HS-27A (cell line): ENCODE measurements around the gene SEC31A.

Experiments
- DNase-seq: peaks from one replicate; pipeline ENCODE4 v3.0.0-alpha.2; 2012; ENCODE audit warnings: low read depth, missing footprints

SEC31A gene

DNA sequence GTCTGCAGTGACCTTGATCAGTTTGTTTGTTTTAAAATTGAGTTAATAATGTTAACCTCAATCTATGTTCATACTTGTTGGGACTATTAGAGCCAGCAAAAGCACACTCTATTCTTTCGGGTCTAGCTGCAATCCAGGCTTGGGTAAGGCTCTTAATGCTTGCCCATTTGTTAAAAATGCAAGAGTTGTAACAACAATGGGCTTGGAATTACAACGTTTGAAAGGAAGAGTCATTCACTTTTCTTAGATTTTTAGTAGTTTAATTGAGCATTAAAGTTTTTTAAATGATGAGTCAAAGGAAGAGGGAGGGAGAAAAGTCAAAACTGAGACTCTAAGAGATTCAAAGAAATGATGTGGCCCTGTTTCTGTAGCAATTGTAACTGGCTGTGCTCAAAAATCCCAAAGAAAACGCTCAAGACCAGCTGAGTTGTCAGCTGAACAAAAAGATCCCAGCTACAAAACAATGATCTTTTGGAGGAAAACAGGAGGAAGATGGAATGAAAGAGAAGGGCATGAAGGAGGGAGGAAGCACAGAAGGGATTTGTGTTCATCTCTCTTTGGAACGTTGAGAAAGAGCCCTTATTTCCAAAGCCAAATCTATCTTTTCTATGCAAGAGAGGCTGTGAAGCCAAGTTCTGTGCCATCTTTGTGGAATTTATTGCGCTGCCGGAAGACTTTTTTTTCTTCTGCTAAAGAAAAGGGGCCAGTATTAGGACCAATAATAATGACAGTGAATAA, 97.9 kb downstream of the SEC31A start:
- DNase-seq = no peak

DNA sequence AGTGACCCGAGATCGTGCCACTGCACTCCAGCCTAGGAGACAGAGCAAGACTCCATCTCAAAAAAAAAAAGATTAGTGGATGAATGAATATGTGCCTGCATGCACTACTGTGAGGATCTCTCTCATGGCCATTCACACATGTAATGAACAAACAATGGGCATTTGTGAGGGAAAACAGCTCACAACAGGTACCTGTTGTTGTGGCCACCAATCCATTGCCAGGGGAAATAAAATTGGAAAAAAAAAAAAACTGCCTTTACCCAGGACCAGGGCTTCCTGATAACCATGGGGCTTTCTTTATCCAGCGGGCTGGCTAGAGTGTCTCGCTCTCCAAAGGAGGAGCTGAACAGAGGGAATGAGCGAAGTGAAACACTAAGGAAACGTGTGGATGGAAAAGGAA, 99.8 kb downstream of the SEC31A start:
- DNase-seq = no peak

DNA sequence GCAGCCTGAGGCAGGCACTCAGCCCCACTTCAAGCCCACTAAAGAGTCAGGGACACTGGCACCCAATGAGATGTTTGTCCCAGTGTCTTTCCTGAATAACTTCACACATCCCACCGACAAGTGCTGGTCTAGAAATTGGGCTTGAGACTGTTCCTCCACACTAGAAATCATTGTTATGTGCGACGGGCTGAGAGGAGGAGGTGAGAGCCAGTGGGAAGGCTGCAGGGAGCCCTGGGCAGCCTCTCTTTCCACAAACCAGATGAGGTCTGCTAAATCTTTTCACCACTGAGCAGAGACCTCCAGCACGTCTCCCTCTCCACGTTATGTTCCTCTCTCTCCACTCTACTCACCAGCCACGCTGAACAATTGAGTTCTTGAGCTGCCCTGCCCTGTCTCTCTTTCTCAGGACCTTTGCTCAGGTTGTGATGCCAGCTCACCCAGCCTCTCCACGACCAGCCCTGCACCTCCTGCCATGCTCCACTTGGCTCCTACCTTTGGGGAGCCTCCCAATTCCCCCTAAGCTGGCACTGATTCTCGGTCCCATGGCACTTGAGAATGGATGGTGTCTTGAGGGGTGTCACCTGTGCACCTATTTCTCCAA, 100.8 kb downstream of the SEC31A start:
- no peak for DNase-seq

DNA sequence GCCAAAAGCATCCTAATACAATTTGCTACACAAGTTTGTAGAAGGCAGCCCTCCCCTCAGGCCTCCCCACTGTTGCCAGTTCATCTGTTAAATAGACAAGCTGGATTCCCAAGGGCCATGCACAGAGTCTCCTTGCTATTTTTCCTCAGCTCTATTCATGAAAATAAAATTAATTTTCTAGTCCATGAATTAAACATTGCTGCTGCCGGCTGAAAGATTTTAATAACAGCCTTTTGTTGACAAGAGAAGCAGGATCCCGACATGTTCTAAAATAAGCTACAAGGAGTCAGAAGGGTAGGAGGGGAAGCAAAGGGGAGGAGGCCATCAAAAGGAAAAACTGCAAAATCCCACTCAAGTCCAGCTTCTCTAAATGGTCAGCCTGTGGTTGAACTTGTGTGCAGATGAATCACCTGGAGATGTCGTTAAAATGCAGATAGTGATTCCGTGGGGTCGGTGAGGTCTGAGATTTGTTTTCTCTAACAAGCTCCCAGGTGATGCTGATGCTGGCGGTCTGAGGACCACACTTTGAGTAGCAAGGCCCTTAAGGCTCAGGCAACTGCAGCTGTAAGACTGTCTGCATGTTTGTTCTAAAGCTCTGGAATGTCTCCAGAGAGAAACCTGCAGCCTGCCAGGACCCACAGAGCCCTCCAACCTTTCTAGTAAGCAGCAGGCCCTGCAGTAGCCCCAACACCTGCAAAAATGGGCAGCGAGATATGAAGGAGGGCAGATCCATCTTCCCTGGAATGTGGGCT, 101.8 kb downstream of the SEC31A start:
- no peak for DNase-seq

DNA sequence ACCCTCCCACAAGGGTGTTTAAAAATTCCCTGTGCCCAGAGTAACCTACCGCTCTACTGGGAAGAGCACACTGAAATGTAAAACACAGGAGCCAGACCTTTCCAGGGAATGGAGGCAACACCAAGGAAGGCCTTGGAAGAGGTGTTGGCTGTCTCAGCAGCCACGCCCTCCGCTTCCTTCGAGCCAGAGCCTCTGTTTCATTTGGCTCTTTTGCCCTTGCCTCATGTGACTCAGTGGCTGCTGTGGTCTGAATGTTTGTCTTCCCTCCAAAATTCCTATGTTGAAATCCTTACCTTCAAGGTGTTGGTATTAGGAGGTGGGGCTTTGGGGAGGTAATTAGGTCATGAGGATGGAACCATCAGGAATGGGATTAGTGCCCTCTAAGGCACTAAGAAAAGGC, 103.6 kb downstream of the SEC31A start:
- no peak for DNase-seq

DNA sequence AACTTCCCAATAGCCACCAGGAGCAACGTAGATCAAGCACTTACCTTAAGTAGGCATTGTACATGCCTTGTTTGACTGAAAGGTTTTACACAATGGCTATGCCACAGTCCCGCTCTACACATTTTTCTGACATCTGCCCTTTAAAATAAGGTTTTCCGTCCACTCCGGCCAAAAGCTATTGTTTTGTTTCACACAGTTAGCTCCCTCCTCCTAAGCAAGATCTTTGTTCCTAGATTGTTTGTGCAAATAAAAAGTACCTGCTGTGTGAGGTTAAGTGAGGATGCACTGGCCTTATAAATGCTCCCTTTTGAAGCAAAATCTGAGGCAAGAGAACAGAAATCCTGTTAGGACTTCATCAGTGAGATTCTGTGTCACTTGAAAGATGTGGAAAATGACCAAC, 104.1 kb downstream of the SEC31A start:
- no peak for DNase-seq

DNA sequence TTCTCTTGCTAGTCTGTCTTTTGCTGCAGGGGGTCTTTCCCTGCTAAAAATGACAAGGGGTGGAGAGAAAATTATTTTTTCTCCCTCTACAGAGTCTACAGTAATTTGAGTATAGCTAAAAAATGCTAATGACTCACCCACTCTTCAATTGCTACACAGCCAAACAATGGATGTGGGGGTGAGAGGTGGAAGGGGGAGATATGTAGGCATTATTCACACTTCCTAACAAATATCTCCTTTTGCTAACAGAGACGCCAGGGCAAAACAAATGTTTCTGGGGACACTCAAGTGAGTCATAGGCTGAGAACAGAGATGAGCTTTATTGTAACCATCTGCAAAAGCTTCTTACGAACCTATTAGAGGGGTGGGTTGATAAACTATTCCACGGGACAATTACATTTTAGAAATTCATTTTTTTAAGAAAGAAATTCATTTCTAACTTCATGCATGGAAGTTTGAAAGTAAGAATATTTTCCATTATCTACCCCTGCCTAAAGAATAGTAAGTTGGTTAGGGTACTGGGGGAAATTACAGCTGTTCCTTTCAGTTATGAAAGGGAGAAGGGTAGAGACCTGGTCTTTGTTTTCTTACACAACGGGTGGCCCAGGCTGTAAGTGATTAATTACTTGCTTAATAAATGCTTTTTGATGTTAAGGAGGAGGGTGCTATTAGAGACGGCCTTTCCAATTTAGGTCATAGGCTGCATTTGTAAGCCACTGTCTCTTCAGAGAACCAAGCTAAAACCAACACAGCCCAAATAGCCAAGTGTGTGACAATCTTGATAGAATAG, 105.1 kb downstream of the SEC31A start:
- DNase-seq = peak; percentile 39

DNA sequence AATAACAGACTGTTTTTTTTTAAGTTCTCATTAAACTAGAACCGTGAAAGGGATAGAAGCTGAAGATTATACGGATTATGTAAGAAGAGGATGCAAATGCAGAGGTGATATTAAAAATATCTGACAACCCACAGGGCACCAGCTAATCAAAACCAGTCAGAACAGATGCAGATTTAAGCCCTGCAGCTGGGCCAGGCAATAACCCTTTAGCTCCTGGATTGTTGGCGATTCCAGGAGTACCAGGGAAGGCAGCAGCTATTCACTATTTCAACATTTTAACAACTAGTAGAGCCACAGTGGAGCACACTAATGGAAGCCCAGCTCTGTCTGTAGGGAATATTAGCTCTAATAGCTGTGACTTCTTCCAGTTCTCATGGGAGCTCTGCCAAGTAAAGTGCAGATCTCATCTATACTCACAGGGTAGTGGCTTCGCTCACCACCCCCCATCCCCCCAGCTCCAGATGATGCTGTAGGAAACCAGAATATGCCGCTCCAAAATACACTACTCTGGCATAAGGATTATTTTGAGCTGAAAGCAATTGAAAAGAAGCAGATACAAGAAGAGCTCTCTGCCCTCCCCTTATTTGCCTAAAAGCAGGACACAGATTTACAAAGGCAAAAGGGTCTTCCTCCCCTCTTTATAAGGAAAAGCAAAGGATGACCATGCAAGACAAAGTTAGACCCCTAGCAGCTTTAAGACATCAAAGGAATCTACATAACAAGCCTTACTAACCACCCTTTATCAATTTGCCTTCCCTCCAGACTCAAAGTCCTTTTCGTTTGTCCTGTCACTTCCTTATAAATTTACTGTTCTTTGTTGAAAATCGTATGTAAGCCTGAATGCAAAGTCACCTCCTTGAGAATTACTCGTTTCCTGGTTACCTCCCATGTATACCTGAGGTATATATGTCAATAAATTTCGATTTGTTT, 106.0 kb downstream of the SEC31A start:
- DNase-seq = no peak

DNA sequence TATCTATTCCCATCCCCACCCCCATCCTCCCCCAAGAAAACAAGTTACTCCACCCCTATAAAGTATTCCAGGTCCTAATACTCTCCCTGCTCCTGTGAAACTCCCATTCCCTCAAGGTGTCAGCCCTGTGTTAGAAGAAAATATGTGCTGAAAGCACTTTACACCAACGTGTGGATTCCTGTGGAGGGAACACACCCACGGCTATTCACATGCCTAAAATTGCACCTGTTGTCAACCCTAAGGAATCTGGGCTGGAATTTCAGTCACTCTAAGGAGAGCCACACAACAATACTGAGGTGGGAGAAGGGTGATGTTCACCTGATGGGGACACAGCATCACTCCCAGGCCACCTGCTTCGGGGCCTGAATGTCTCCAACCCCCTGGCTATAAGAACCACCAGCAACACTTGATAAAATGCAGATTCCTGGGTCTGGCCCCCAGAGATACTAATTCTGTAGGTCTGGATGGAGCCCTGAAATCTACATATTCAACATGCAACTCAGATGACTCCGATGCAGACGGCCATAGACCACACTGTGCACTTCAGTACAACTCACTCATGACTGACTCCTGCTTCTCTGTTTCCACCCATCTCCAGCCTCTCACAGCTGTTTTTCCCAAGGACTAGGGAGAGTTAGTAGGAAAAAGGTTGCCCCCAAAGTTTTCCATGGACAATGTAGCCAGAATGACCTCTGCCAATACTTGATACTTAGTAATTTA, 108.2 kb downstream of the SEC31A start:
- DNase-seq = no peak

DNA sequence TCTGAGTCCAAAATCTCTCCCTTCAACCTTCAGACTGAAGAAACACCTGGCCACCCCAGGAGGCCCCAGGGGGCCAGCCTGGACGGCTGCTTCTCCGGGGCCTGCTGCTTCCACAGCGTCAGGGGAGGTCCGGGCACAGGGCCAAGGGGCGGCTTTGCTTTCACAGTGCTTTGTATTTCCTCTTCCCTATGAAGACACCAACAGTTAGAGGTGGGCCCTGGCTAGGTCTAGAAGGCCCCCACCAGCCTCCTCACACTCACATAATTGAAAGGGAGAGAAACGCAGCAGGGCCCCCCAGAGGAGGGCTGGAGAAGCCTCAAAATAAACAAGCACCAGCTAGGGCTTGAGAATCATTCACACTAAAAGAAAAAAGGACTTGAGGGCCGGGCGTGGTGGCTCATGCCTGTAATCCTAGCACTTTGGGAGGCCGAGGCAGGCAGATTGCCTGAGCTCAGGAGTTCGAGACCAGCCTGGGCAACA, 110.2 kb downstream of the SEC31A start:
- DNase-seq = no peak

DNA sequence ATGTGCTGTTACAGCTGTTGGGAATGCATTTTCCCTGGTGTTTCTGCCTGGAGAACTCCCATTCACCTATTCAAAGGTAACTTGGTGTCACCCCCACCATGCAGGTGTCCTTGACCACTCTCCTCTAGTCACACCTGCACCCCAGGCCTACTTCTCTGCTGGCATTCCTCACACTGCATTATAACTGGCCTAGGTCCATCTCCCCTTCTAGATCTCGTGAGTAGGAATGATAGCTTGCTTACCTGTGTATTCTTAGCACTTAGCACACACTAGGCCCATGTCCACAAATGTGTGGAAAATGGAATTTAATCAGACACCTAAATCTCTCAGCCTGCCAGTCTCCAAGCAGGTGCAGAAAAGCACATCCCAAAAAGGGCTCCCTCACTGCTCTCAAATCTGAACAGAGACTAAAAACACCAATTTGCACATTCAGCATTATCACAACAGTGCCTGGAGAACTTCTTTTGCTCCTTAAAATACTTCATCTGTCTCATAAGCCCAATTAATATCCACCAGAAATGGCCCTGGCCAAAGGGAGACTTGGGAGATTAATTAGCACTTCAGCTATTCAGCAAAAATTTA, 110.7 kb downstream of the SEC31A start:
- no peak for DNase-seq

DNA sequence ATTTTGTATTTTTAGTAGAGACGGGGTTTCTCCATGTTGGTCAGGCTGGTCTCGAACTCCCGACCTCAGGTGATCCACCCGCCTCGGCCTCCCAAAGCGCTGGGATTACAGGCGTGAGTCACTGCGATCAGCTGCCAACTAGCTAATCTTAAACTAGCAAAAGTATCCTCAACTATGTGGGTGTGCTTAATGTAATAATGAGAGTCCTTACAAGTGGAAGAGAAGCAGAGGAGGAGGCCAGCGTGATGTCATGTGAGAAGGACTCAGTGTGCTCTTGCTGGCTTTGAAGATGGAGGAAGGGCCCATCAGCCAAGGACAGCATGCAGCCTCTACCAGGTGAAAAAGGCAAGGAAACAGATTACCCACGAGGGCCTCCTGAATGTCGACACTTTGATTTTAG, 111.9 kb downstream of the SEC31A start:
- no peak for DNase-seq

DNA sequence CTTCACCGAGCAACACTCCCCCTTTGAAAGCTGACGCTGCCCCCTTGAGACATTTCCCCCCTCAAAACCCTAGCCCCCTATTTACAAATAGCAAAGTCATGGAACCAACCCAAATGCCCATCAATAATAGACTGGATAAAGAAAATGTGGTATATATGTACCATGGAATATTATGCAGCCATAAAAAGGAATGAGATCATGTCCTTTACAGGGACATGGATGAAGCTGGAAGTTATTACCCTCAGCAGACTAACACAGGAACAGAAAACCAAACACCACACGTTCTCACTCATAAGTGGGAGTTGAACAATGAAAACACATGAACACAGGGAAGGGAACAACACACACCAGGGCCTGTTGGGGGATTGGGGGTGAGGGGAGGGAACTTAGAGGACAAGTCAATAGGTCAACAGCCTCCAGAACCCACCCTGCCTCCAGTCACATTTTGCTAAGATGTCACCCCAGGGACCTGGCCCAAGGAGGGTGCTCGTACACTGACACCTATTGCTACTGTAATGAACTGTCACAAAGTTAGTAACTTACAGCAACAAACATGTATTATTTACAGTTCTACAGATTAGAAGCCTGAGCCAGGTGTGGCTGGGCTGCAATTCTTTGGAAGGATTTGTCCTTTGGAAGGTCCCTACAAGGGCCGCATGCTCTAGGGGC, 113.0 kb downstream of the SEC31A start:
- no peak for DNase-seq

DNA sequence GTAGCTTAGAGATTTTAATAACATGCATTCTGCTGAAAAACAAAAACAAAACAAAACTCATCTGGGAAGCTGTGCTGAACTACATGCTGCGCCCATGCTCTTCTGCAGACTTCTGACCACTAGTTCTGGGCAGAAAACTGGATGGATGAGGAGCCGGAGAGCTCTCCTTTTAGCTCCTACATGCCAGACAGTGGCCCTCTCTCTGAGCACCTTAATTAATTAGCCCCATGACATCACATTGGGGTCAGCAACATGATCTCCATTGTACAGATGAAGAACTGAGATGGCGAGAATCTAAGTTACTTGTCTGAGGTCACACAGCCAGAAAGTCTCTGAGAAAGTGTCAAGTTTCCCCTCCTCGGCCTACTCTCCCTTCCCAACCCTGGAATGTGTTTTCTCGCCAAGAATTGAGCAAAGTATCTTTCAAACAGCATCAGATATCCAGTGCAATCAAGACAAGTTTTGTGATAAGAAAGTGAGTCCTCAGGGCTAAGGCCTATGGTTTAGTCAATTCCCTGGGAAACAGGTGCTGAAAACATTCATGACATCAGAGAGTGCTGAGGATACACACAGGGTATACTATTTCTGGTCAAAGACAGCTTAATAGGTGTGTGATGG, 113.9 kb downstream of the SEC31A start:
- DNase-seq = no peak

DNA sequence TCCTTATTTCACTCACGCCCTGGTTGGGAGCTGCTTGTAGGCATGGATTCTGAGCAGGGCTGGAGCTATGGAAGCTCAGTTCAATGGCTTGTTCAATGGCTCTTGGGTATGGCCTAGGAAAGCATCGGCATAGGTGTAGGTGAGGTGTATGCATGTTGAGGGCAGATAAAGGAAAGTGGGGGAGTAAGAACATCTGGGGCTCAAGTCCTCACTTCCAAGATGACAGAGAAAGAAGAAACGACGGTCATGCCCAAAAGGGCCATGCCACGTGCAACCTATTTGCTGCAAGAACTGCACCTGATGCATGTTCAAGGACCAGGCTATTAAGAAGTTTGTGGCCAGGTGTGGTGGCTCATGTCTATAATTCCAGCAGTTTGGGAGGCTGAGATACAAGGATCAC, 115.7 kb downstream of the SEC31A start:
- no peak for DNase-seq

DNA sequence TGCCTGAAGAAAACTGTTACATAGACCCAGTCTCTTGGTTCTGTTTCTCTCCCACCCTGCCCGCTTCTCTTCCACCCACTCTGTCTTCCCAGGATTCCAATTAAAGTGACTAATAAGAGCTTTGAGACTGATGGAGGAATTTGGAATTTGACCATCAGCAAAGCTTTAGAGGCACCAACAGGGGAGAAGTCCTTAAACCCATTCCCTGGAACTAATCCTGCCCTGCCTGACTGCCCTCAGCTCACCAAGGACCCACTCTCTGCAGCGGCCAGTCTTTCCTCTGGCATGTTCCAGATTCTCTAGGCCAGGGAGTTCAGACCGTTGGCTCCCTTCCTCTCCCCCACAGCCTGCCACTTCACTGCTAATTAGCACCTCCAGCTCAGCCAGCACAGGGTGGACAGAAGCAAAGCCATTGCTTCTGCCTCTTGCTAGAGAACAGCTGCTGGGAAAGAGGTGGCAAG, 116.2 kb downstream of the SEC31A start:
- no peak for DNase-seq

DNA sequence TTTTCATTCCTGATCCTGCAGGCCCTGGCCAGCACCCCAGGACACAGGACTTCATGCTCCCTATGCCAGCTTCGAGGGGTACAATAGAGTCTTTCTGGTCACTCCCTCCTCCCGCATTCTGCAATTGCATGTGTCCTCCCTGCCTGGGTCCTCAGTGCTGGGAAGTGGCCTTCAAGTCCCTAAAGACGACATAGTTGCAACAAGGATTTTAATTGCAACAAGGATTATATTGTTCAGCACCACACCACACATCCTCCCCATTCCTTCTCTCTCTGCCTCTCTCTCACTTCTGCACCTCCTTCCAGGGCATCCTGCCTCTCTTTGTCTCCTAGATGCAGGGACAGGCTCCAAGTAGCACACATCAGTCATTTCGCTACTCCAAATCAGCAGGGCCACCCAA, 117.9 kb downstream of the SEC31A start:
- no peak for DNase-seq

DNA sequence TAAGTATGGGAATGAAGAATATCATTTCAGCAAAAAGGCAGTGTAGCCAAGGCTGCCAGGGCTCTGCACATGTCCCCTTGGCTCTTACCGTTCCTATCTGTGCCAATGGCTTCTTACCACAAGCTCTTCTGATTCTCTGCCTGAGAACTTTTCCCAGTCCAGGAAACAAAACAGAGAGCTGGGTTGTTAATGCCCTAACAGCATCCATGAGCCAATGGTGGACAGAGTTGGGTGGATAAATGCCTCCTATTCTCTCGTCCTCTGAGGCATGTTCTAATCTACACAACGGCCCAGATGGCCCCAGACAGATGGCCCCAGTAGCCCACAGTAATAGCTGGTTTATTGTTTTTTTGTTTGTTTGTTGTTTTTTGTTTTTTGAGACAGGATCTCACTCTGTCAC, 120.3 kb downstream of the SEC31A start:
- no peak for DNase-seq
